ACC112 (cell line): Measurements from ENCODE around the gene CAMTA1.

Experiments
- H2AFZ ChIP-seq: fragments of 200-600 bp; sonication (generic); one replicate; pipeline ENCODE4 v1.6.0; 2017; ENCODE audit warnings: antibody characterized with exemption, low read length; ENCODE audit not compliant: unreplicated experiment
- H3K27ac ChIP-seq: fragments of 200-600 bp; sonication (generic); 2 replicates; pipeline ENCODE4 v1.5.1; 2014; ENCODE audit warnings: low read depth, mild to moderate bottlenecking, antibody characterized with exemption, low read length, moderate library complexity
- H3K27me3 ChIP-seq: fragments of 200-600 bp; sonication (generic); 2 replicates; pipeline ENCODE4 v1.6.1; 2014; ENCODE audit warnings: mild to moderate bottlenecking, antibody characterized with exemption, low read length, moderate library complexity, mixed read lengths; ENCODE audit not compliant: insufficient read depth
- H3K36me3 ChIP-seq: fragments of 200-600 bp; sonication (generic); 2 replicates; pipeline ENCODE4 v1.6.1; 2016; ENCODE audit warnings: mild to moderate bottlenecking, antibody characterized with exemption, low read length, moderate library complexity, mixed read lengths; ENCODE audit not compliant: insufficient read depth
- H3K4me1 ChIP-seq: fragments of 200-600 bp; sonication (generic); one replicate; pipeline ENCODE4 v1.6.1; 2016; ENCODE audit warnings: low read length, mixed read lengths; ENCODE audit not compliant: insufficient read depth, unreplicated experiment, control insufficient read depth
- H3K4me3 ChIP-seq: fragments of 200-600 bp; sonication (generic); 2 replicates; pipeline ENCODE4 v1.5.1; 2014; ENCODE audit warnings: mild to moderate bottlenecking, low read depth, low read length
- H3K79me2 ChIP-seq: fragments of 200-600 bp; sonication (generic); one replicate; pipeline ENCODE4 v1.6.0; 2016; ENCODE audit warnings: low read length; ENCODE audit not compliant: control insufficient read depth, unreplicated experiment, insufficient read depth

Gene CAMTA1

DNA sequence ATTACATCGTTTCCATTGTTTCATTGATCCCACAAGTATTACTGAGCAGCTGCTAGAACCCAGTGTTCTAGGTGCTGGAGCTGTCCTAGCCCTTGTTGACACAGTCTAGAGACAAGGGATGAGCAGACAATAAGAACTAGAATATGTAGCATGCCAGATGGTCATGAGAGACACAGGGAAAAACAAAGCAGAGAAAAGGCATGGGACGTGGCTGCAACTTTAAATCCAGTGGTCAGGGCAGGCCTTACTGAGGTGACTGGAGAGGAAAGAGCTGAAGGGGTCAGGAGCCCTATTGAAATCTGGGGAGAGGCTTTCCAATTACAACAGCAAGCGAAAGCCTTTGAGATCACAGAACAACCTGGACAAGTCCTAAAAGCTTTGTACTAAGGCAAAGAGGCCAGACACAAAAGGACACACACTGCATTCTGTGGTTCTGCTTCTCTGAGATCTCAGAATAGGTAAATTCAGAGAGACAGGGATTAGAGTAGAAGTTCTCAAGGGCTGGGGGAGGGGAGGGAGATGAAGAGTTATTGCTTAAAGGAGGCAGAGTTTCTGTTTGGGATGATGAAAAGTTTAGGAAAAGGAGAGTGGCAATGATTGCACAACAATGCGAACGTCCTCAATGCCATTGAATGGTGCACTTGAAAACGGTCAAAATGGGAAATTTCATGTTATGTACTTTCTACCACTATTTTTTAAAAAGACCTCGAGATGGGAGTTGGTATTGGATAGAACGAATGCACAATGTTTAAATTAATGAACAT lies 518.5 kb downstream of the CAMTA1 start:
- Histone ChIP-seq H3K4me3 (no peak overlapping the region), H3K4me1 (peaks cover 37% of the 10 kb centered on the region), H2AFZ (peak overlapping the region; percentile 17), H3K79me2 (no peaks in the 10 kb centered on the region), H3K27ac (no peak overlapping the region), H3K36me3 (no peaks in the 10 kb centered on the region), H3K27me3 (no peaks in the 10 kb centered on the region)

DNA sequence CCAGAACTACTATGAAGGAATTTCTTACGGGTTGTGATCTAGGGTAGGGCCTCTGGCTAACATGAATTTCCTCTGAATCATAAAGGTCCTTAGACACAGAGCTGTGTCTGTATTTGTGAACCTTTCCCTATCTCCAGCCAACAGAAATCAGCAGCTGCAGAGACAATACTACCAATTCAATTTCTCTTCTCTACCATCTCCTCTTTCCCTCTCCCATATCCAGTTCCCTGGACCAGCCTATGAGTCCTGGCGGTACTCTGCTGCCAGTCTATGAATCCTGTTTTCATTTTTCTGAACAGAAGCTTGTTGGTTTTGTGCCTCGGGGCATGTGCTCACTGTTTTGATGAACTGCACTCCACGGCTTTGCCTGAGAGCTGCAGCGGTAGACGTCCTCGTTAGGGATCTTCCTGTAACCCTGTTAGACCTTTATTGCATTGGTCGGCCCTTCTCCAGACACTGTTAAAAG lies 527.9 kb downstream of the CAMTA1 start:
- Histone ChIP-seq H3K36me3 (no peaks in the 10 kb centered on the region), H3K27ac (no peak overlapping the region), H3K4me3 (no peak overlapping the region), H3K79me2 (no peaks in the 10 kb centered on the region), H3K4me1 (no peaks in the 10 kb centered on the region), H3K27me3 (no peaks in the 10 kb centered on the region), H2AFZ (no peak overlapping the region)

- H3K4me1 ChIP-seq: no peaks in the 10 kb centered on the region
- H3K27me3 ChIP-seq: no peaks in the 10 kb centered on the region
- H3K79me2 ChIP-seq: no peaks in the 10 kb centered on the region
- H3K4me3 ChIP-seq: no peak overlapping the region
- no peak overlapping the region for H3K27ac ChIP-seq
- no peak overlapping the region for H2AFZ ChIP-seq
- no peaks in the 10 kb centered on the region for H3K36me3 ChIP-seq
Observed at GRCh38 chr1:7313826-7314225, 528.6 kb downstream of the CAMTA1 start.

DNA sequence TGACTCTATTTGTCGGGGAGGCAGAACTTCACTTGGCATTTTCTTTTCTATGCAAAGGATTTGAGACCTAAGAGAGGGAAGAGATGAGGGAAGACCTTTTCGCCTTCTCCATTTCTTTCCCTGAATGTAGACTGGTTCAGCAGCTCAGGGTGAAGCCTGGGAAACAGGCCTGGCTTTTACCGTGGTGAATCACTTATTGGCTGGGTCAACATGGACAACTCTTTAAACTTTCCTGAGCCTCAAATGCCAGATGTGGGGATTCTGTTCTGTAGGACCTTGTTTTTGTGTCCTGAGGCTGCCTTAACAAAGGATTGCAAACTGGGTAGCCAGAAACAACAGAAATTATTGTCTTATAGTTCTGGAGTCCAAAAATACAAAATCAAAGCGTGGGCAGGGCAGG lies 530.1 kb downstream of the CAMTA1 start:
- no peak overlapping the region for H3K4me3 ChIP-seq

DNA sequence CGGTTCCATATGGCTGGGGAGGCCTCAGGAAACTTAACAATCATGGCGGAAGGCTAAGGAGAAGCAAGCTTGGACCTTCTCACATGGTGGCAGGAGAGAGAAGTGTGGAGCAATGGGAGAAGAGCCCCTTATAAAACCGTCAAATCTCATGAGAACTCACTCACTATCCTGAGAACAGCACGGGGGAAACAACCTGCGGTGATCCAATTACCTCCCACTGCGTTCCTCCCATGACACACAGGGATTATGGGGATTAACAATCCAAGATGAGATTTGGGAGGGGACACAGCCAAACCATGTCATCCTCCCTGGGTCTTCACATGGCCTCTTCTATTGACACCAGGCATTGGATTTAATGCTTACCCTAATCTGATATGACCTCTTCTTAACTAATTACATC lies 530.7 kb downstream of the CAMTA1 start:
- Histone ChIP-seq H3K79me2 (no peaks in the 10 kb centered on the region), H3K27ac (no peak overlapping the region), H3K27me3 (no peaks in the 10 kb centered on the region), H2AFZ (no peak overlapping the region), H3K36me3 (no peaks in the 10 kb centered on the region), H3K4me3 (no peak overlapping the region), H3K4me1 (no peaks in the 10 kb centered on the region)

More for the DNA sequence above, 530.1 kb downstream of the CAMTA1 start:
- Histone ChIP-seq H3K79me2 (no peaks in the 10 kb centered on the region), H3K4me1 (no peaks in the 10 kb centered on the region), H3K36me3 (no peaks in the 10 kb centered on the region), H2AFZ (no peak overlapping the region), H3K27ac (no peak overlapping the region), H3K27me3 (no peaks in the 10 kb centered on the region)

DNA sequence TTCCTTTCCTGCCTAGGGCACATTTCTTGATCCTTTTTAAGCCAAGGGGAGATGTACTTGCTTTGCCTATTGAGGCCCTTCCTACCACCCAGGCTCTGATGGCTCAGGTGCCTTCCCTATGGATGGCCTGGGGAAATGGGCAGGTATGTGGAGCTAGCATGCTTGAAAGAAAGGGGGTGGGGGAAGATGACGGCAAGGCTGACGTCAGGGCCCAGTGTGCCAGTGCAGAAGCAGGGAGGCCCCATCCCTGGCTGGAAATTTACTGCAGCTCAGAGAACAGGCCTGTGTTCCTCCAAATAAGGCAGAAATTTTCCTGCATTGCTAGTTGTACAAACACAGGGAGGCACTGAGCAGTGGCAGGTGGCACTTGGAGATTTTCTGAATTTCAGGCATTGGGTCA lies 532.6 kb downstream of the CAMTA1 start:
- Histone ChIP-seq H3K79me2 (no peaks in the 10 kb centered on the region), H3K36me3 (no peaks in the 10 kb centered on the region), H2AFZ (no peak overlapping the region), H3K4me1 (no peaks in the 10 kb centered on the region), H3K4me3 (no peak overlapping the region), H3K27ac (no peak overlapping the region), H3K27me3 (no peaks in the 10 kb centered on the region)

DNA sequence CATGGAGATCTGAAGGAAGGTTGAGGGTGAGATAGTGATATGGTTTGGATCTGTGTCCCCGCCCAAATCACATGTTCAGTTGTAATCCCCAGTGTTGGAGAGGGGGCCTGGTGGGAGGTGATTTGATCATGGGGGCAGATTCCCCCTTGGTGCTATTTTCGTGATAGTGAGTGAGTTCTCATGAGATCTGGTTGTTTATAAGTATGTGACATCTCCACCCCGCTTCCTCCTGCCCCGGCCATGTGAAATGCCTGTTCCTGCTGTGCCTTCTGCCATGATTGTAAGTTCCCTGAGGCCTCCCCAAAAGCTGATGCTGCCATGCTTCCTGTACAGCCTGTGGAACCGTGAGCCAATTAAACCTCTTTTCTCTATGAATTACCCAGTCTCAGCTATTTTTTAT lies 533.9 kb downstream of the CAMTA1 start:
- Histone ChIP-seq H3K36me3 (no peaks in the 10 kb centered on the region), H3K27ac (no peak overlapping the region), H3K79me2 (no peaks in the 10 kb centered on the region), H3K27me3 (no peaks in the 10 kb centered on the region), H2AFZ (no peak overlapping the region), H3K4me1 (no peaks in the 10 kb centered on the region), H3K4me3 (no peak overlapping the region)

DNA sequence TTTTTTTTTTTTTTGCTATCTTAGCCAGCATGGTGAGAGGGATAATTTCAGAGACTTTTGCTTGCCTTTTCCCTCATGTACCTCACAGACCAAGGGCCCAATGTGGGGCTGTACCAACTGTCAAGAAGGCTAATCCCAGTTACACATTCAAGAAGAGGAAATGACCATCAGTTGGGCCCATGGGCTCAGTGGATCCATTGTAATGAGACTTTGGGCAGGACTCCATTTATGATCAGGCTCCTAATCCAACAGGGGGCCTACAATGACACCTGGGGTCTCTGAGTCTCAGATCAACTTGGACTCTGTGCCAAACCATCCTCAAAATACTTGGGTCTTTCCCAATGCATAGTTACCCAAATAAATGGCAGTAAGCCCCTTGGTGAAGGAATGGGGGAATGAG lies 535.4 kb downstream of the CAMTA1 start:
- Histone ChIP-seq H3K27me3 (no peaks in the 10 kb centered on the region), H3K27ac (no peak overlapping the region), H3K36me3 (no peaks in the 10 kb centered on the region), H3K4me1 (no peaks in the 10 kb centered on the region), H2AFZ (no peak overlapping the region), H3K79me2 (no peaks in the 10 kb centered on the region), H3K4me3 (no peak overlapping the region)

DNA sequence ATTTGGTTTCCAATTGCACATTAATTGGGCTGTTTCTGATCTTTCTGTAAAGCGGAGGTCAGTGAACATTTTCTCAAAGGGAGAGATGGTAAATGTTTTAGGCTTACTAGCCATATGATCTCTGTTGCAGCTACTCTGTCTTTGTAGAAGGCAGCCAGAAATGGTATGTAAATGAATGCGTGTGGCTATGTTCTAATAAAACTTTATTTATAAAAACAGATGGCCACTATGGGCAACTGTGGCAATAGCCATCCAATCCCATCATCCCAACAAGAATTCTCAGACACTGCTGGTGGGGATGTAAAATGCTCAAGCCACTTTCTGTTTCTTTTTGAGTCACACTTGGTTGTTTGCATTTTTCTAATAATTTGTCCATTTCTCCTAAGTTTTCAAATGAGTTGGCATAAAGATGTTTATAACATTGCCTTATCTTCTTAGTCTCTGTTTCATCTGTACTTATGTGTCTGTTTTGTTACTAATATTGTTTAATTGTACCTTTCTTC lies 537.1 kb downstream of the CAMTA1 start:
- no peak overlapping the region for H3K4me3 ChIP-seq
- H3K27me3 ChIP-seq: 0 out of 2 replicates have a peak, but pooled peaks cover under 1% of the 10 kb centered on the region
- no peaks in the 10 kb centered on the region for H3K4me1 ChIP-seq
- H2AFZ ChIP-seq: no peak overlapping the region
- no peak overlapping the region for H3K27ac ChIP-seq
- H3K36me3 ChIP-seq: no peaks in the 10 kb centered on the region
- no peaks in the 10 kb centered on the region for H3K79me2 ChIP-seq

- Histone ChIP-seq H3K79me2 (no peaks in the 10 kb centered on the region), H3K27ac (no peak overlapping the region), H3K4me3 (no peak overlapping the region), H2AFZ (no peak overlapping the region), H3K36me3 (no peaks in the 10 kb centered on the region), H3K4me1 (no peaks in the 10 kb centered on the region), H3K27me3 (peaks cover 6% of the 10 kb centered on the region)
Observed at GRCh38 chr1:7322912-7323311, 537.7 kb downstream of the CAMTA1 start.

DNA sequence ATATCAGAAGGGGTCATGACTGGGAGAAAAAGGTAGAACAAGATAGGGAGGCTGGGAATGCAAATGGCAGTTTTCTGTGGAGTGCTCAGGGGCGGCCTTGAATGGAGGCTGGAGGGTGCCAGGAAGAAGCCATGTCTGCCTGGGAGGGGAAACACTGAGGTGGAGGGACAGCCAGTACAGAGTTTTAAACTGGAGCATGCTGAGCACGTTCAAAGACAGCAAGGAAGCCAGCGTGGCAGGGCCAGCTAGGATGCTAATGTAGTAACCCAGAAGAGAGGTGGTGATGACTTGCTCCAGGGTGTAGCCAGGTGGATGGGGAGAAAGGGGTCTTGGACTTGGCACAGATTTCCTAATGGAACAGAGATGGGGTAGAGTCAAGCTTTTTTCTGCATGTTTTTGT lies 540.0 kb downstream of the CAMTA1 start:
- H3K36me3 ChIP-seq: no peaks in the 10 kb centered on the region
- H3K4me1 ChIP-seq: no peaks in the 10 kb centered on the region
- no peak overlapping the region for H2AFZ ChIP-seq
- no peak overlapping the region for H3K4me3 ChIP-seq
- H3K27ac ChIP-seq: no peak overlapping the region
- peaks cover 22% of the 10 kb centered on the region for H3K27me3 ChIP-seq
- H3K79me2 ChIP-seq: no peaks in the 10 kb centered on the region
